Measurements from ENCODE around the gene TTR. TPM values are rescaled to one million over a fixed set of nuclear protein-coding genes. Genes with fewer than 3 reads are reported as not detected.

The TTR gene
- total and polyA plus RNA-seq, 2 of the 4 experiments (the other 2 are of a cell fraction): not detected

DNA sequence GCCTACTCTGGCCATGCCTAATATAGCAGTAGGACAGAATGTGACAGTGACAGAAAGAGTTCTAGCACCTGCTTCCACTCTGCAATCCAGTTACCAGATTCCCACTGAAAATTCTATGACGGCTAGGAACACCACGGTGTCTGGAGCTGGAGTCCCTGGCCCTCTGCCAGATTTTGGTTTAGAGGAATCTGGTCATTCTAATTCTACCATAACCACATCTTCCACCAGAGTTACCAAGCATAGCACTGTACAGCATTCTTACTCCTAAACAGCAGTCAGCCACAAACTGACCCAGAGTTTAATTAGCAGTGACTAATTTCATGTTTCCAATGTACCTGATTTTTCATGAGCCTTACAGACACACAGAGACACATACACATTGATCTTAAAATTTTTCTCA lies 45.2 kb upstream of the TTR start:
- Histone ChIP-seq H3K4me3 (ENCODE audit: insufficient read depth, low read depth, low read length) (no peak overlapping the region), H3K9ac (ENCODE audit: low read depth, low read length) (no peak overlapping the region), H2BK20ac (ENCODE audit: low read depth, low read length) (no peak overlapping the region), H3K9me3 (ENCODE audit: control insufficient read depth, insufficient read depth, low read length) (no peaks in the 10 kb centered on the region), H2BK5ac (ENCODE audit: low read depth, low read length, poor library complexity, severe bottlenecking) (no peak overlapping the region), H3K56ac (ENCODE audit: extremely low read depth, insufficient read depth, low read length) (no peak overlapping the region), H3K14ac (replicated peaks; ENCODE audit: low read depth, low read length) (no peak overlapping the region), H3K4me1 (ENCODE audit: control insufficient read depth, insufficient read depth, low read length) (no peaks in the 10 kb centered on the region), H3K27ac (ENCODE audit: insufficient read depth, low read length) (no peak overlapping the region), H3K4me2 (ENCODE audit: low read depth, low read length) (no peak overlapping the region), H3K36me3 (ENCODE audit: control insufficient read depth, insufficient read depth, low read length) (no peaks in the 10 kb centered on the region), H2AK9ac (replicated peaks; ENCODE audit: low read depth, low read length, poor library complexity) (no peak overlapping the region), H3K9me1 (ENCODE audit: insufficient read depth, low read length) (no peaks in the 10 kb centered on the region), H3K23ac (ENCODE audit: low read depth, low read length) (no peak overlapping the region), H4K20me1 (ENCODE audit: insufficient read depth, low read length) (no peaks in the 10 kb centered on the region), H2BK120ac (ENCODE audit: low read depth, low read length) (no peak overlapping the region), H4K5ac (ENCODE audit: low read depth, low read length) (no peak overlapping the region), H3K4ac (ENCODE audit: low read depth, low read length) (no peak overlapping the region), H2AFZ (replicated peaks; ENCODE audit: low read length, poor library complexity) (no peak overlapping the region), H2BK15ac (ENCODE audit: low read depth, low read length) (no peak overlapping the region), H4K8ac (ENCODE audit: low read depth in 2 of 2, low read length in 2 of 2) (no peak overlapping the region), H2AK5ac (ENCODE audit: low read depth, low read length) (no peak overlapping the region), H4K91ac (ENCODE audit: insufficient read depth, low read depth, low read length) (no peak overlapping the region), H3K18ac (ENCODE audit: low read depth, low read length) (no peak overlapping the region), H3K79me1 (ENCODE audit: low read depth in 1 of 2, low read length in 2 of 2) (no peaks in the 10 kb centered on the region), H3K27me3 (ENCODE audit: control insufficient read depth, insufficient read depth, low read length) (no peaks in the 10 kb centered on the region)
- intact Hi-C loops (cut with micrococcal nuclease): no loop called here
- BruUV-seq (replicated peaks): no TSS peak
- CTCF ChIA-PET: no interaction called here
- WGBS, 2 experiments (ENCODE audit: extremely low coverage in 2 of 2, insufficient read length in 1 of 2): 80% methylated on average over 2 of the region's 2 CpGs; no CpG with 5 or more reads in 1 of the 2 experiments
- DNase-seq (no peak), ATAC-seq (ENCODE audit: low read depth) (no peak)
- no peak for TF ChIP-seq RFX5 (IDR thresholded peaks at IDR 0.05; ENCODE audit: low read depth, low read length)
- dilution Hi-C loops (cut with HindIII; ENCODE audit: low sequenced_read_pairs, unreplicated experiment): no loop called here
- POLR2A ChIA-PET (ENCODE audit: unreplicated experiment): no interaction called here
- in situ Hi-C loops (cut with MboI; ENCODE audit: low sequenced_read_pairs): no loop called here
